Measurements from ENCODE around the gene CDKN2C. TPM values are rescaled to one million over a fixed set of nuclear protein-coding genes. Genes with fewer than 3 reads are reported as not detected.
A peak's percentile ranks its signal among the peaks of the same experiment; 100 is the strongest.

CDKN2C gene
- total and polyA plus RNA-seq, 2 donors (not counting 3 experiments of a cell fraction or from before 2014, with no cell fraction given): 12.8 to 19.8 TPM

DNA sequence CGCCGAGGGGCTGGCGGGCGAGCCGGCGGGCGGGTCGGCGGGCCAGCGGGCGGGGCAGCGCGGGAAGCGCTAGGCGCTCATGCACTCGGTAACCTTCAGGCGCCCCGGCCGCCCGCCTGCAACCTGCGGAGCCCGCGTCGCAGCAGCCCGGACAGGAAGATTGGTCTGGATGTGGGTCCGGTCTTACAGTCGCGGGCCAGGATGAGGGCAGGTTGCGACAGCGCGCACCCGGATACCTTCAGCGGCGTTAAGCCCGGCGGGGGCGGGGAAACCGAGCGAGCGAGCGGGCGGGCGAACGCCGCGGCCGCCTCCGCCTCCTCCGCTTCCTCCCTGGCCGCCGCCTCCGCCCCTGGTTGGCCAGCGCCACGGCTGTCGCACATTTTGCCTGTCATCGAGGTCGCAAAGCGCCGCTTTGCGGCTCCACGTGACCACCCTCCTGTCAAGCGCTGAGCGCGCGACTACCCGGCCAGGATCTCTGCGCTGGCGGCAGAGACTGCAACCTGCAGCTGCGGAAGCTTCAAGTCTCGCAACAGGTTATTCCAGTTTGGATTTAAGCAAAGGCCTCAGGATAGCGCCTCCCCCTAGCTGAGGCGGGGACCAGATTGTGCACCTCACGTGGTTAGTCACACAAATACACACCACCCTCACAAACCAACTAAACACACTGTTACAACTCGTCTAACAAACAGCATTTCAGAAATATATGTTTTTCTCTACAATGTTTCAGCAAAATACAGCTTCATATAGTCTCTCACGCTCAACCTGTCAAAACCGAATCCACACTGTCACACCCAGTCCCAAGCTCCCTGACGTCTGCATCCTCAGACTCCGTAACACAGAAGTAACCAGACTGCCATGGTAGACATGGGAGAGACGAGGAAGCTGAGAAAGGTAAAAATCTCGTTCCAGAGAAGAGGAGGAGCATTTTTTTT, 9.9 kb upstream of the CDKN2C start, which contains the start of gene FAF1:
Gene FAF1 (minus strand): TSS at position 355 of the 932 bp plus-strand sequence. CDS start 456 bp downstream, outside the sequence.
- Histone ChIP-seq H3K79me2 (ENCODE audit: control insufficient read depth, insufficient read depth, low read length) (peaks cover 33% of the 10 kb centered on the region), H3K4me1 (ENCODE audit: control insufficient read depth, extremely low read depth, insufficient read depth, low read length) (peaks cover 9% of the 10 kb centered on the region), H3K9me1 (replicated peaks; ENCODE audit: control insufficient read depth, extremely low read depth, insufficient read depth, low read length) (no peaks in the 10 kb centered on the region), H3K36me3 (ENCODE audit: control insufficient read depth in 2 of 2, extremely low read depth in 1 of 2, insufficient read depth in 2 of 2, low read length in 2 of 2) (no peaks in the 10 kb centered on the region), H2AFZ (ENCODE audit: low read depth, low read length) (peak within 1 kb of the TSS; percentile 100), H3K4me2 (ENCODE audit: insufficient read depth, low read length) (peak within 1 kb of the TSS; percentile 100), H3K9ac (replicated peaks; ENCODE audit: extremely low read depth, insufficient read depth, low read length) (peak within 1 kb of the TSS; percentile 89), H3K27ac (ENCODE audit: insufficient read depth, low read depth, low read length) (peak within 1 kb of the TSS; percentile 58), H4K20me1 (replicated peaks; ENCODE audit: control insufficient read depth, extremely low read depth, insufficient read depth, low read length) (no peaks in the 10 kb centered on the region), H3K4me3 (replicated peaks in 1 of 3; ENCODE audit: insufficient read depth in 1 of 3, low read depth in 1 of 3, low read length in 3 of 3) (peak within 1 kb of the TSS; percentile 73 to 97 (median 95)), H3K9me3 (replicated peaks; ENCODE audit: control insufficient read depth, insufficient read depth, low read length) (no peaks in the 10 kb centered on the region), H3K27me3 (ENCODE audit: control insufficient read depth in 2 of 2, insufficient read depth in 2 of 2, low read length in 2 of 2) (no peaks in the 10 kb centered on the region)
- dilution Hi-C loops (cut with MboI; ENCODE audit: extremely low pct_ligation_motif_present, low sequenced_read_pairs) (no loop called here), intact Hi-C loops (cut with micrococcal nuclease) (loop anchor here (1.0 to 10.0 kb wide), 2 partner anchors 8 to 335 kb away; no protein-coding TSS in a partner anchor)
- FAIRE-seq: peak; percentile 87
- peak; percentile 95 for TF ChIP-seq POLR2AphosphoS5 (IDR thresholded peaks at IDR 0.05; ENCODE audit: insufficient read depth, low read depth, low read length)
- no peak for TF ChIP-seq EZH2 (IDR thresholded peaks at IDR 0.05; ENCODE audit: borderline replicate concordance, low read depth, low read length, severe bottlenecking)
- peak; percentile 9 for TF ChIP-seq FOS (IDR thresholded peaks at IDR 0.05; ENCODE audit: borderline replicate concordance, insufficient read depth, low read length)
- TF ChIP-seq MYC (IDR thresholded peaks at IDR 0.05; ENCODE audit: low read depth, low read length): no peak
- TF ChIP-seq, protein P1, sequence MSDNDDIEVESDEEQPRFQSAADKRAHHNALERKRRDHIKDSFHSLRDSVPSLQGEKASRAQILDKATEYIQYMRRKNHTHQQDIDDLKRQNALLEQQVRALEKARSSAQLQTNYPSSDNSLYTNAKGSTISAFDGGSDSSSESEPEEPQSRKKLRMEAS (IDR thresholded peaks at IDR 0.05; ENCODE audit: insufficient read depth, insufficient read length): peak; percentile 99
- TF ChIP-seq, protein P2, sequence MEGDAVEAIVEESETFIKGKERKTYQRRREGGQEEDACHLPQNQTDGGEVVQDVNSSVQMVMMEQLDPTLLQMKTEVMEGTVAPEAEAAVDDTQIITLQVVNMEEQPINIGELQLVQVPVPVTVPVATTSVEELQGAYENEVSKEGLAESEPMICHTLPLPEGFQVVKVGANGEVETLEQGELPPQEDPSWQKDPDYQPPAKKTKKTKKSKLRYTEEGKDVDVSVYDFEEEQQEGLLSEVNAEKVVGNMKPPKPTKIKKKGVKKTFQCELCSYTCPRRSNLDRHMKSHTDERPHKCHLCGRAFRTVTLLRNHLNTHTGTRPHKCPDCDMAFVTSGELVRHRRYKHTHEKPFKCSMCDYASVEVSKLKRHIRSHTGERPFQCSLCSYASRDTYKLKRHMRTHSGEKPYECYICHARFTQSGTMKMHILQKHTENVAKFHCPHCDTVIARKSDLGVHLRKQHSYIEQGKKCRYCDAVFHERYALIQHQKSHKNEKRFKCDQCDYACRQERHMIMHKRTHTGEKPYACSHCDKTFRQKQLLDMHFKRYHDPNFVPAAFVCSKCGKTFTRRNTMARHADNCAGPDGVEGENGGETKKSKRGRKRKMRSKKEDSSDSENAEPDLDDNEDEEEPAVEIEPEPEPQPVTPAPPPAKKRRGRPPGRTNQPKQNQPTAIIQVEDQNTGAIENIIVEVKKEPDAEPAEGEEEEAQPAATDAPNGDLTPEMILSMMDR (IDR thresholded peaks at IDR 0.05; ENCODE audit: extremely low read depth in 1 of 2, insufficient read depth in 1 of 2, low read depth in 1 of 2, low read length in 2 of 2): peak in 1 of 2 donors; percentile 13
- peak; percentile 93 for TF ChIP-seq POLR2A (IDR thresholded peaks at IDR 0.05; ENCODE audit: low read depth, low read length)
- TF ChIP-seq JUN (IDR thresholded peaks at IDR 0.05; ENCODE audit: borderline replicate concordance, insufficient read depth, insufficient read length, low read depth): no peak
- TF ChIP-seq GATA2 (IDR thresholded peaks at IDR 0.05; ENCODE audit: insufficient read depth, insufficient read length, low read depth, low read length): no peak
- CTCF ChIA-PET: interaction anchor here (1.0 to 2.8 kb wide), 6 partner anchors 10 to 185 kb away, joined by 3 to 17 read pairs (median 5); partner anchors contain the start of gene CDKN2C
- POLR2A ChIA-PET: interaction anchor here (1.2 to 1.3 kb wide), 2 partner anchors 10 to 18 kb away, joined by 3 to 4 read pairs; partner anchors contain the start of gene CDKN2C
- TSS peak; percentile 96 for BruUV-seq (replicated peaks)
- DNase-seq (ENCODE audit: low read depth, low spot score): peak; percentile 98
